Muscle of back (tissue), 11 donors: Measurements from ENCODE around the gene TAF4B. TPM values are rescaled to one million over a fixed set of nuclear protein-coding genes. Genes with fewer than 3 reads are reported as not detected.
"Not testable (repeated sequence)": the region's sequence is repeated elsewhere in the genome, so short reads cannot be mapped to it uniquely, and the experiment has no call there.

ENCODE experiments used
- DNase-seq, 3 donors: peaks; one replicate each; pipeline versions ENCODE4 v3.0.0 to v3.0.0-alpha.2; 2013
- polyA plus RNA-seq, 10 donors: library from polyadenylated mRNA; unstranded; fragments of 120-200 nt; gene quantifications; one replicate each; pipeline ENCODE4 v1.2.1, GENCODE V29; 2013; ENCODE audit not compliant: insufficient read length in 10 of 10

The TAF4B gene
- polyA plus RNA-seq, 10 donors = 1.9 to 3.7 (median 2.4) TPM

- peak; percentile 32 to 68 (median 54) for DNase-seq
Observed at GRCh38 chr18:26307161-26307773, 81.0 kb downstream of the TAF4B start.

GRCh38 chr18:26309281-26309680 is 83.0 kb downstream of the TAF4B start:
- DNase-seq = peak in 2 of 3 donors; percentile 5 to 9

- DNase-seq = no peak
Observed at GRCh38 chr18:26312199-26312598, 86.0 kb downstream of the TAF4B start.

- DNase-seq = no peak
Observed at GRCh38 chr18:26317398-26317797, 91.2 kb downstream of the TAF4B start.

GRCh38 chr18:26320686-26321085 is 94.4 kb downstream of the TAF4B start:
- DNase-seq = no peak

- DNase-seq = no peak
Observed at GRCh38 chr18:26322890-26323653, 96.8 kb downstream of the TAF4B start.

GRCh38 chr18:26325771-26326170 is 99.5 kb downstream of the TAF4B start:
- no peak for DNase-seq

- no peak for DNase-seq
Observed at GRCh38 chr18:26327062-26327461, 100.8 kb downstream of the TAF4B start.

- DNase-seq = no peak
Observed at GRCh38 chr18:26332991-26333390, 106.7 kb downstream of the TAF4B start.

GRCh38 chr18:26335156-26335555 is 108.9 kb downstream of the TAF4B start:
- no peak for DNase-seq

GRCh38 chr18:26335571-26336487 is 109.6 kb downstream of the TAF4B start:
- peak; percentile 72 to 89 (median 77) for DNase-seq

- peak in 1 of 3 donors; percentile 12 for DNase-seq
Observed at GRCh38 chr18:26336572-26336971, 110.3 kb downstream of the TAF4B start.

GRCh38 chr18:26342646-26343045 is 116.4 kb downstream of the TAF4B start:
- no peak for DNase-seq

GRCh38 chr18:26350961-26351360 is 124.7 kb downstream of the TAF4B start:
- DNase-seq = no peak

GRCh38 chr18:26356045-26356785 is 130.0 kb downstream of the TAF4B start:
- no peak for DNase-seq

GRCh38 chr18:26357960-26358359 is 131.7 kb downstream of the TAF4B start:
- DNase-seq = no peak

- DNase-seq = no peak
Observed at GRCh38 chr18:26362021-26362420, 135.8 kb downstream of the TAF4B start.

- DNase-seq = no peak
Observed at GRCh38 chr18:26367425-26367824, 141.2 kb downstream of the TAF4B start.

GRCh38 chr18:26370037-26370436 is 143.8 kb downstream of the TAF4B start:
- no peak for DNase-seq

- no peak for DNase-seq
Observed at GRCh38 chr18:26376105-26376504, 149.9 kb downstream of the TAF4B start.

- no peak for DNase-seq
Observed at GRCh38 chr18:26378701-26379100, 152.5 kb downstream of the TAF4B start.

- not testable (repeated sequence) for DNase-seq
Observed at GRCh38 chr18:26381555-26381954, 155.3 kb downstream of the TAF4B start.
